ENCODE data around the gene RPS15.
"Not testable (repeated sequence)": the region's sequence is repeated elsewhere in the genome, so short reads cannot be mapped to it uniquely, and the experiment has no call there.

Gene RPS15

DNA sequence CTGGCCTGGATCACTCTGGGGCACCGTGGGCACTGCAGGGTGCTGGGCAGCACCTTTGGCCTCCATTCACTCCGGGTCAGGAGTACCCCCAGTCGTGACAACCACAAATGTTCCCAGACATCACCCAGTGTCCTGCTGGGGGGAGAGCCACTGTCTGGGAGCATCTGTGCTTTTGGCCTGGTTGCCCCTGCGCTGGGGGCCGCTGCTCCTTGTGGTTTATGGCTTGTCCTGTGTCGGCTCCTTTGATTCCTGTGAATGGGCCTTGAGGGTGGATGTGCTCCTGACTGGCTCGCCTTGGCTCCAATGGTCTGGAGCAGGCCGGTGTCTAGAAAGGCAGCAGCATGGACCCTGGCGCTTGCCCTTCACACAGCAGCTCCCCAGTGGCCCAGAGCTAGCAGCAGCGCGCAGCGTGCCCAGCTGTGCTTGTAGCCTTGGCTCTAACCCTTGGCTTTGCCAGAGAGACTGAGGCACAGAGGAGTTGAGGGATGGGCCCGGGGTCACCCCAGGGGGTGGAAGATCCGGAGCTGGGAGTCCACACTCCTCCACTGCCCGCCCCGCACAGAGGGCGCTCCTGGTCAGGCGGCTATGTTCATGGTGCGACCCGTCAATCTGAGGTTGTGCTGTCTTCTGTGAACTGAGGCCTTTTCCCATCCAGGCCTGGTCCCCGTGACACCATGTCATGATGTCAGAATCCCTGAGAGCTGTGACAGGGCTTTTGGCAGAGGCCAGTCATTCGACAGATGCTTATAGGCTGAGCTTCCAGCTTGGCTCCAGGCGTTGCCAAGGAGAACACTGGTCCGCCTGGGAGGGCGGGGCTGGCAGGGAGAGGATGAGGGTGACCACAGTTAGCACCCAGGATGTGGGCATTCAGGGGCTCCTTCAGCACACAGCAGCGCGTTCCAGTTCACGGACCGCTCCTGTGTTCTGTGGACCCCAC is 26.7 kb upstream of the RPS15 start:
- H3K27me3 ChIP-seq: no peaks in the 10 kb centered on the region
- peaks cover 82% of the 10 kb centered on the region for H4K20me1 ChIP-seq
- peak overlapping the region; percentile 93 for H3K4me2 ChIP-seq
- H3K36me3 ChIP-seq: peaks cover 75% of the 10 kb centered on the region
- H3K27ac ChIP-seq: 0 out of 2 replicates have a peak overlapping the region, but pooled peaks have one; percentile 100
- no peaks in the 10 kb centered on the region for H3K9me3 ChIP-seq
- H3K9ac ChIP-seq: peak overlapping the region; percentile 100; the same call in 1 of the 2 replicates
- peaks cover 75% of the 10 kb centered on the region for H3K4me1 ChIP-seq
- H3K4me3 ChIP-seq: no peak overlapping the region
- TF ChIP-seq Cebpa-rat (IDR thresholded peaks at IDR 0.05): no peak

DNA sequence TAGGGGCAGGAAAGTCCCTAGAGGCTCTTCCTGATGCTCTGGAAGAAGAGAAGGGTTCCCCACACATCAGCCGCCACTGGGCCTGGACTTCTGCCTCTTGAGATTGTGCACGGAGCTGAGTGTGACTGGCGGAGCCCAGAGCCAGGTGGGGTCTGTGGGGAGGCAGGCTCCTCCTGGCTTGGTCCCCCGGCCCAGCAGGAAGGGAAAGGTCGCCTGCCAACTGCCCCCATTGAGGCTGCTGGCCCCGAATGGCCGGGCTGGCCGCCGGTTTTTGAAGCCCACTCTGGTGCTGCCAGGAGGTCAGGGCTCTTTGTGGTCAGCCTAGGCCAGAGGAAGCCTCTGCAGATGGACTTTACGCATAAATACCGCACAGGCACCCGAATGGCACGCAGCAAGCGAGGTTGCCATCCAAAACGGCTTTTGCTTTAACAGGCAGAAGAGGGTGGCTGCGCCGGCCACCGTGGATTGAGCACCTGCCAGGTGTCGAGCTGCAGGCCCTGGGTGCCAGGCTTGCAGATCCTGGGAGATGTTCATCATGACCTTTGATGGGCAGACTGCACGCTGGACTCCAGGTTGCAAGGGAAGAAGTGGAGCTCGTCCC is 25.8 kb upstream of the RPS15 start:
- Histone ChIP-seq H3K9ac (peak overlapping the region; percentile 53; the same call in 1 of the 2 replicates), H3K4me3 (no peak overlapping the region), H3K4me2 (peak overlapping the region; percentile 93), H3K27me3 (no peaks in the 10 kb centered on the region), H3K4me1 (peaks cover 74% of the 10 kb centered on the region), H3K27ac (no peak overlapping the region), H3K9me3 (no peaks in the 10 kb centered on the region), H3K36me3 (peaks cover 84% of the 10 kb centered on the region), H4K20me1 (peaks cover 91% of the 10 kb centered on the region)
- no peak for TF ChIP-seq Cebpa-rat (IDR thresholded peaks at IDR 0.05)

DNA sequence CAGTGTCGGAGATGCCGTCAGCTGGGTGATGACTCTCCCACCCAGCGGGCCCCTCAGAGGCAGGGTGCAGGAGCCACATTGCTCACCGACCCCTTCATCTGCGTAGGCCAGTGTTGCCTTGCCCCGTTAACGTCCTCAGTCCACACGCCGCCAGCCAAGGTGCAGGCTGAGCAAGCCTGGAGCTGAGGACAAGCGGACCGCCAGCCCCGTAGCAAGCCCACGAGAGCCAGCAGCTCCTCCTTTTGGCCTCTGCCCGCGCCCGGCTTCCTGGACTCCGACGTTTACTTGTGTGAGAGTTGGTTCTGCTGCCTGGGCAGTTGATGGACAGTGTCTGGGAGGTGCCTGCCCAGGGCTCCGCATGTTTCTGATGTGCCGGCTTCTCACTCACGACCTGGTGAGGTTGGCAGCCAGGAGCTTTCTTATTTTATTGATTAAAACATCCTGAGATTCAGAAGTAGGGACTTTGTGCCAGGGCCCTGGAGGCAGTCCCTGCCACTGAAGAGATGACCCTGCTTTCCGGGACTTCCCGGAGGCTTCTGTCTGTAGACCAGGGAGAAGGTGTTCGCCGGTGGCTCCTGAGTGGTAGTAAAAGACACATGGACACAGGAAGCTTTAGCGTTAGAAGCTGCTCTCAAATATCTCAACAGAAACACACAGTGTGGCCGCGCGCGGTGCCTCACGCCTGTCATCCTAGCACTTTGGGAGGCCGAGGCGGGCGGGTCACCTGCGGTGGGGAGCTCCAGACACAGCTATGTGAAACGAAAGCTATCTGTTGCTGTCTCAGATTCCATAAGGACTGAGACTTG is 25.0 kb upstream of the RPS15 start:
- Histone ChIP-seq H3K9me3 (no peaks in the 10 kb centered on the region), H3K27me3 (no peaks in the 10 kb centered on the region), H3K27ac (no peak overlapping the region), H3K9ac (no peak overlapping the region), H3K36me3 (peaks cover 92% of the 10 kb centered on the region), H3K4me1 (peaks cover 74% of the 10 kb centered on the region), H3K4me2 (no peak overlapping the region), H3K4me3 (no peak overlapping the region), H4K20me1 (peaks cover 99% of the 10 kb centered on the region)
- no peak for TF ChIP-seq Cebpa-rat (IDR thresholded peaks at IDR 0.05)

DNA sequence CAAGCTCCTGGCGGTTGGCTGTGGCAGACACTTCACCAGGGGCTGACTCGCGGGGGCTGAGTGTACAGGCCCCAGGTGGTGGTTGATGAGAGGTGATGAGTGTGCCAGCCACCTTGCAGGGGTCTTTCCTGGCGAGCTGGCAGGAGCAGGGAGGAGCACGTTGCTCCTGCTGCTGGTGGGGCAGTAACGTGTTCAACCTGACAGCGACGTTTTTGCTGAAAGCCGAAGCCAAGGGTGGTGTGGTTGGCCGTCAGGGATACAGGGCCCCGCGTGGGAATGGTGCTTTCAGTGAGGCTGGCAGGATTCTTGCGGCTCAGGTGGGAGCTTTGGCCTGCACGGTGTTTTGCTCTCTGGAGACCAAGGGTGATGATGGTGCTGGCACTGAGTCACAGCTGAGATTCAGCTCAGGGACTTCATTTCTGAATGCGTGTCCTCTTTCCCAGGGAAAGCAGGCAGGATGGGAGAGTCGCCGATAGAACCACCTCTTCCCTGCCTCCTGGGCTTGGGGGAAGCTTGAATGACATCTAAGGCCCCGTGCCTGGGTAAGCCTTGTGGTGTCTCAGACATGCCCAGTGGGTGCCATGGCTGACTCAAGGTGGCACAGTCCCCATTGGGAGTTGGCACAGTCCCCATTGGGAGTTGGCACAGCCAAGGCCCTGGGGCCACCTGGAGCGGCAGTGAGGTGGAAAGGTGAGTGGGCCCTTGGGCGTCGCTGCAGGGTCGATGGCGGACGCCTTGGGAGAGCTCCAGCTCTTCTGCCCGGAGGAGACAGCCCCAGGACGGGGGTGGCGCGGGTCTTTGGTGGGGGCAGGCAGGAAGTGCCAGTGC is 22.0 kb upstream of the RPS15 start:
- Histone ChIP-seq H3K27me3 (no peaks in the 10 kb centered on the region), H3K9ac (no peak overlapping the region; the same call in 1 of the 2 replicates), H3K4me2 (0 out of 2 replicates have a peak overlapping the region, but pooled peaks have one; percentile 14), H3K36me3 (peaks cover 98% of the 10 kb centered on the region), H3K27ac (no peak overlapping the region), H4K20me1 (peaks cover 100% of the 10 kb centered on the region), H3K4me3 (no peak overlapping the region), H3K4me1 (peaks cover 50% of the 10 kb centered on the region), H3K9me3 (no peaks in the 10 kb centered on the region)
- TF ChIP-seq Cebpa-rat (IDR thresholded peaks at IDR 0.05): no peak

DNA sequence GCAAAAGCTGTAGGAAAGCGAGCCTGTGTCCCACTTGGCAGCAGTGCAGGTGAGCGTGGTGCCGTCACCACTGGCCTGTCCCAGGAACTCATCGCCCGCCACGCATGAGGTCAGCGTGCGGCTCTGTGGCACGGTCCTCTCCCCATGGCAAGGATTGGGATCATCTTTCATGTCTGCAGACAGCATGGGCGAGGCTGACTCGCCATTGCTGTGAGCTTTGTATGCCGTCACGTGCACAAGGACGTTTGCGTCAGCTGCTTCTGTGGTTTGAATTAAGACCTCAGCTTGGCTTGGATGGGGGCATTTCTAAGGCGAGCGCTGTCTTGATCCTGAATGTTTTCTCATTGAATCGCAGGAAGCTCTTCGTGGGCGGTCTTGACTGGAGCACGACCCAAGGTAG is 21.1 kb upstream of the RPS15 start:
- Histone ChIP-seq H3K36me3 (peaks cover 98% of the 10 kb centered on the region), H3K4me3 (no peak overlapping the region), H3K27ac (no peak overlapping the region), H4K20me1 (peaks cover 100% of the 10 kb centered on the region), H3K9me3 (no peaks in the 10 kb centered on the region), H3K9ac (no peak overlapping the region; the same call in 1 of the 2 replicates), H3K27me3 (no peaks in the 10 kb centered on the region), H3K4me2 (no peak overlapping the region), H3K4me1 (peaks cover 50% of the 10 kb centered on the region)
- no peak for TF ChIP-seq Cebpa-rat (IDR thresholded peaks at IDR 0.05)

DNA sequence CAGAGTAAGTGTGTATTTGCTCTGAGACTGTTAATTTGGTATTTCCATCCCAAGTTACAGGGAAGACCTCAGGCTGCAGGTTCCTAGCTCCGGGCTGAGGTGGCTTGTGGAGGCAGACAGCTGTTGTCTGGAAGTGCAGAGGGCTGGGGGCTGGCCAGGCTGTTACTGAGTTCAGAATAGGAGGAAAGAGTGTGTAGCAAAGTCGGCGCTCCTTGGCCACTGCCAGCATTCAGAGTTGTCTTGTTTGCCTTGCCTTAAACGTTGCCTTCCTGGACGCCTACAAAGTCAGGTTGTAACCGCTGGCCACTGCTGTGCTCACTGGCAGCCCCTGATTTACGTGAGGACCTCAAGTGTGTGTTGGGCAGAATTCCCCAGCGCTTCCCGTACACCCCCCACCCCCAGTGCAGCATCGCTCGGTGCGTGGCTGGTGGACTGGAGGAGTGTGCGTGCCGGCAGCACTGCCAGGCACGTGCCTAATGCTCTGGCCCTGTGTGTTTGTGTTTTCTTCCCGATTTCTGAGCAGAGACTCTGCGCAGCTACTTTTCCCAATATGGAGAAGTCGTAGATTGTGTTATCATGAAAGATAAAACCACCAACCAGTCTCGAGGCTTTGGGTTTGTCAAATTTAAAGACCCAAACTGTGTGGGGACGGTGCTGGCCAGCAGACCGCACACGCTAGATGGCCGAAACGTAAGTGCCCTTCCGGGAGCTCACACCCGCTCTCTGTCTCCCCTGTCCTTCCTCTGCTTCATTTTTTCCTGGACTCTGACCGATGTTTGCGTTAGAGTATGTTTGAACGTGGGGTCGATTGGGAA is 20.3 kb upstream of the RPS15 start:
- Histone ChIP-seq H3K9me3 (no peaks in the 10 kb centered on the region), H3K9ac (no peak overlapping the region; the same call in 1 of the 2 replicates), H3K27ac (no peak overlapping the region), H4K20me1 (peaks cover 100% of the 10 kb centered on the region), H3K4me2 (no peak overlapping the region), H3K4me3 (no peak overlapping the region), H3K27me3 (no peaks in the 10 kb centered on the region), H3K36me3 (peaks cover 98% of the 10 kb centered on the region), H3K4me1 (peaks cover 50% of the 10 kb centered on the region)
- no peak for TF ChIP-seq Cebpa-rat (IDR thresholded peaks at IDR 0.05)

DNA sequence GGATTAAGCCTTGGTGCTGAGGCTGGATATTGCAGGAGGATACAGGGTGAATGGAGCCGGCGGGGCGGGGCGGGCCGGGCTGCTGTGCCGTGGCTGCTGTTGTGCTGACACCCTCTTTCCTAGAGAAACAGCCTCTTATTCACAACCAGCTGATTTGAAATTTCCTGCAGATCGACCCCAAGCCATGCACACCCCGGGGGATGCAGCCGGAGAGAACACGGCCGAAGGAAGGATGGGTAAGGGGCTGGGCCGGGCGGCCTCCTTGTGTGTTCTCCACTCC is 19.8 kb upstream of the RPS15 start:
- Histone ChIP-seq H3K9ac (no peak overlapping the region), H3K4me2 (no peak overlapping the region)
- no peak for TF ChIP-seq Cebpa-rat (IDR thresholded peaks at IDR 0.05)

DNA sequence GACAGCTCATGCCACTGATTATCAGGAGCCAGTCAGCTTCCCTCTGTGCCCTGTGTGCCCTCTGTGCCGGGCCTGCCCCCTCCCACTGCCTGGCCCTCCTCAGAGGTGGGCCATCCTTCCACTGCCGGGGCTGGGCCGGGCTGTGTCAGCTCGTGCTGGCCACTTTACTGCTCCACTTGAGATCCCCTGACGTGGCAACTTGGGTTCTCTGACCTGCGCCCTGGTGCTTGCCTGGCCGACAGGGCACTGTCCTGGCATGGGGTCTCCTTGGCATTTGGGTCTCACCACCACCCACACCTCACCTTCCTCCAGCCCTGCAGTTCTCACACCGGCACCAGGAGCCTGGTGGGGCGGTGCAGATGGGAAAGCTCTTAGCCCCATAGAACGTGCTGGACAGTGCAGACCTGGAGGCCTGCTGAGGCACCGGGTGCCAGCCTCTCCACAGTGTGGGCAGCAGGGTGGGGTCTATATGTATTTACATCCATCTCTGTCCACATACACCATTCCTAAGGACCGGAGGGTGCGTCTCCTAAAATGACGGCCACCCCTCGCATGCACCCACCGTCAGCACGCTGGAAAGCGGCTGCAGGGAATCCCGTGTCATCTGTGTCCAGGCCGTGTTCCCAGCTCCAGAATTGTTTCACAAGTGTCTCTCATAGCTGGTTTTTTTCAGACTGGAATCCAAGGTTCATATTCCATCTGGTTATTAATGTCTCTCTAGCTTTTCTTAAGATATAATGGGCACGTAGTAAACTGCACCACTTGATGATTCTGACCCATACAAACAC is 19.1 kb upstream of the RPS15 start:
- TF ChIP-seq Cebpa-rat (IDR thresholded peaks at IDR 0.05): no peak

More for the DNA sequence above, 19.8 kb upstream of the RPS15 start:
- Histone ChIP-seq H4K20me1 (peaks cover 100% of the 10 kb centered on the region), H3K9me3 (no peaks in the 10 kb centered on the region), H3K27me3 (no peaks in the 10 kb centered on the region), H3K27ac (no peak overlapping the region), H3K4me3 (no peak overlapping the region), H3K4me1 (peaks cover 50% of the 10 kb centered on the region), H3K36me3 (peaks cover 98% of the 10 kb centered on the region)

DNA sequence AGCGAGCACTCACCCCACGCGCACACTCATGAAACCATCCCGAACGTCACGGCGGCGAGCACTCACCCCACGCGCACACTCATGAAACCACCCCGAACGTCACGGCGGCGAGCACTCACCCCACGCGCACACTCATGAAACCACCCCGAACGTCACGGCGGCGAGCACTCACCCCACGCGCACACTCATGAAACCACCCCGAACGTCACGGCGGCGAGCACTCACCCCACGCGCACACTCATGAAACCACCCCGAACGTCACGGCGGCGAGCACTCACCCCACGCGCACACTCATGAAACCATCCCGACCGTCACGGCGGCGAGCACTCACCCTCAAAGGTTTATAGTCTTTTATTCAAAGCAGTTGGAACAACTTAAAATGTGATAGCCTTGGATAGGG is 18.1 kb upstream of the RPS15 start:
- not testable (repeated sequence) for H3K9ac ChIP-seq, H3K27me3 ChIP-seq, H3K4me3 ChIP-seq, H3K4me2 ChIP-seq, H3K27ac ChIP-seq, H3K9me3 ChIP-seq
- Histone ChIP-seq H4K20me1 (peaks cover 100% of the 10 kb centered on the region), H3K4me1 (peaks cover 56% of the 10 kb centered on the region), H3K36me3 (peaks cover 96% of the 10 kb centered on the region)

More for the DNA sequence above, 19.1 kb upstream of the RPS15 start:
- Histone ChIP-seq H3K27ac (no peak overlapping the region), H3K9me3 (no peaks in the 10 kb centered on the region), H4K20me1 (peaks cover 100% of the 10 kb centered on the region), H3K4me1 (peaks cover 52% of the 10 kb centered on the region), H3K4me3 (no peak overlapping the region), H3K36me3 (peaks cover 97% of the 10 kb centered on the region), H3K4me2 (no peak overlapping the region), H3K27me3 (no peaks in the 10 kb centered on the region), H3K9ac (no peak overlapping the region)

All from BLaER1 (cell line).